Mesenteric fat pad (tissue), 1 donor: Measurements from ENCODE around the gene FNTB. TPM values are rescaled to one million over a fixed set of nuclear protein-coding genes. Genes with fewer than 3 reads are reported as not detected.

Experiments
- DNase-seq: peaks from one replicate; pipeline ENCODE4 v3.0.0-alpha.2; 2020; ENCODE audit warnings: low spot score
- total RNA-seq: library from RNA; stranded (reverse); fragmentation: NEBNext Ultra II Directional; extraction: Animal tissue kit (Norgen Biotek cat#: 25700); gene quantifications from one replicate; pipeline ENCODE4 v1.2.1, GENCODE V29; 2021
- donor health status: DM: yes; HTN: yes; CAD: no.

The FNTB gene
- total RNA-seq, 1 donor from 2014 or later = 16.1 TPM

- no peak for DNase-seq
Observed at GRCh38 chr14:64974563-64974962, 12.1 kb upstream of the FNTB start.

GRCh38 chr14:64979336-64980074 is 7.2 kb upstream of the FNTB start:
- DNase-seq = no peak

DNA sequence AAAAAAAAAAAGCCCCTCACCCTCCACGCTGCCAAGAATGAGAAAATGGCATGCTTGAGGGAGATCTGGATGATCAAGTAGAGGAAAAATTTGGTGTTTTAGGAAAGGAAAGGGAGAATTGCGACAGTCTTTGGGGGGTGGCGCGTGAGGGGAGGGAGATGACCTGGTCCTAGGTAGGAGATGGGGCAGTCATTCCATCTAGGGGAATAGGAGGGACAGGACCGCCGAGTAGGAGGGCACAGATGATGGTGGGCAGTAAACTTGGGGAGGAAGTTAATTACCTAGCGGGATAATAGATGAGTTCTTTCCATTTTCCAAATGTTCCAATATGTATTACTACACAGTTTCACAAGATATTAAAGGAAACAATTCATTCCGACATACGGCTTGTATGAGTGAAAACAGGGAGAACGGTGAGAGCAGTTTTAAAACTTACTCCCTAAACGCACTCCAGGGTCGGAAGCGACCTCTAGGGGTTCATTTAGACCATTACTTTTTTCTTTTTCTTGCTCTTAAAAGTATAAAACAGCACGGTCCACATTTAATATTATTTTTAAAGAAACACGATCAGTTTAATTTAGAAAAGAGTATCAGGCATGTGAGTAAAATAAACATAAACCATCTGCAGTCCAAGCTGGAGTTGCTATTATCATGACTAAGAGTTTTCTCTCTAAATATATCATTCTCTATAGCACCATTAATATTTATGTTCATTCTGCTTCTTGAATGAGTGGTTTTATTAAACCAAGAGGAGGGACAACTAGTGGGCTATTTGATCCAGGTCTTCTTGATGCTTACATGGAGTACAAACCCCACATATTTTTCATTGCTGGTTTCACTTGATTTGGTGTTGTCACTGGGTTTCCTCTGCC is 3.0 kb upstream of the FNTB start:
- DNase-seq = no peak

DNA sequence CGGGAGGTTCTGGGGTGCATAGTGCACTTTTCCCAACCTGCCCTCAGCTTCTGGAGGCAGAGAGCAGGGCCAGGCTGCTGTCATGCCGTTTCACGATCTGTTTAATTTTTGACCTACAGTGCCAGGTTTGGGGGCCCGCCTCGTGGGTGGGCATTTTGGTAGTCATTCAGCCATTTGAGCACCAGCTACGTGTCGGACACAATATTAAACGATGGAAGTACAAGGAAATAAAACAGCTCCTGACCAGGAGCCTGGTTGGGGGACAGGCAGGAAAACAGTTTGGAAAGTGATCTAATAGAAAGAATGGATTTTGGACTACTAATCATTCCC is 708 bp downstream of the FNTB start:
- no peak for DNase-seq

GRCh38 chr14:64990296-64990695 is 3.6 kb downstream of the FNTB start:
- DNase-seq = no peak

GRCh38 chr14:64990939-64991338 is 4.2 kb downstream of the FNTB start:
- DNase-seq = no peak

GRCh38 chr14:64992328-64992885 is 5.7 kb downstream of the FNTB start:
- DNase-seq = no peak

DNA sequence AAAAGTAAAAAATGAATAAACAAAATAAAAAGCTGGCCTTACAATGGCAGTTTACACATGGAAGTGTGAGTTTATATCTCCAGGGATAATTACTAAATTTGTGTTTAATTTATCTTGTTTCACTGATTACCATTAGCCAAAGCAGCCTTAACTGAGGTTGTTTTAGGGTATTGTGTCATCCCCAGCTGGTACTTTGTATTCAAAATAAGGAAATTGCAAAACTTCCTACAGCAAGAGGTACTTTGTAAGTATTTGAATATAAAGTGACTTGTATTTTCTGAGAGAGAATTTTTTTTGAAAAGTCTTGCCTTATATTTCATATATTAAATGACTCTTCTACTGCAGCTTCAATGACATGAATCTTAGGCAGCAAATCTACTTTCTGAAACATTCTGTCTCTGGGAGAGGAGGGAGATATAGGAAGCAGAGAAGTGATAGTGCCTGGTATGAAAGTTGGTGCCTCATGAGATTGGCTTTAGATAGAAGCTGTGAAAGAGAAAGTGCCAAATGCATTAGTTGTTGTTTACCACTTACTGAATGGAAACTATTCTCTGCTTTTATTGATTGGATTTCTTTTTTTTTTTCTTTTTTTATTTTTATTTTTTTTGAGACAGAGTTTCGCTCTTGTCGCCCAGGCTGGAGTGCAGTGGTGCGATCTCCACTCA is 6.7 kb downstream of the FNTB start:
- DNase-seq = no peak

DNA sequence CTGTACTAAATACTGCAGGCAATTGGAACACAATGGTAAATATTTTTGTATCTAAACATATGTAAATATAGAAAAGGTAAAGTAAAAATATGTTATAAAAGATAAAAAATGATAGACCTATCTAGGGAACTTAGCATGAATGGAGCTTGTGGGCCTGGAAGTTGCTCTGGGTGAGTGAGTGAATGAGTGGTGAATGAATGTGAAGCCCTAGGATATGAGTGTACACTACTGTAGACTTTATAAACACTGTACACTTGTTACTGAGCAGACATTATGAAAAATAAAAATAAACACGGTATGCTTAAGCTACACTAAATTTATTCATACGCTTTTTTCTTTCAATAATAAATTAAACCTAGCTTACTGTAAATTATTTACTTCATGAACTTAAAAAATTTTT is 7.8 kb downstream of the FNTB start:
- DNase-seq = no peak

DNA sequence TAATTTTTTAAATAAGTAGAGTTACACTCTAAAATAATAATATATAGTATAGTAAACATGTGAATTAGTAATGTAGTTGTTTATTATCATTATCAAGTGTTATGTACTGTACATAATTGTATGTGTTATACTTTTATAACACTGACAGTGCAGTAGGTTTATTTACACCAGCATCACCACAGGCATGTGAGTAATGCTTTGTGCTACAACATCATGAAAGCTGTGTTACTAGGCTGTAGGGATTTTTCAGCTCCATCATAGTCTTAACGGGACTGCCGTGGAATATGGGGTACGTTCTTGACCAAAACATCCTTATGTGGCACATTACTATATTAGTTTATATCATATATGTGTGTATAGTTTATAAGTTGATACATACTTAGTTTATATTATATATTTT is 8.6 kb downstream of the FNTB start:
- no peak for DNase-seq

DNA sequence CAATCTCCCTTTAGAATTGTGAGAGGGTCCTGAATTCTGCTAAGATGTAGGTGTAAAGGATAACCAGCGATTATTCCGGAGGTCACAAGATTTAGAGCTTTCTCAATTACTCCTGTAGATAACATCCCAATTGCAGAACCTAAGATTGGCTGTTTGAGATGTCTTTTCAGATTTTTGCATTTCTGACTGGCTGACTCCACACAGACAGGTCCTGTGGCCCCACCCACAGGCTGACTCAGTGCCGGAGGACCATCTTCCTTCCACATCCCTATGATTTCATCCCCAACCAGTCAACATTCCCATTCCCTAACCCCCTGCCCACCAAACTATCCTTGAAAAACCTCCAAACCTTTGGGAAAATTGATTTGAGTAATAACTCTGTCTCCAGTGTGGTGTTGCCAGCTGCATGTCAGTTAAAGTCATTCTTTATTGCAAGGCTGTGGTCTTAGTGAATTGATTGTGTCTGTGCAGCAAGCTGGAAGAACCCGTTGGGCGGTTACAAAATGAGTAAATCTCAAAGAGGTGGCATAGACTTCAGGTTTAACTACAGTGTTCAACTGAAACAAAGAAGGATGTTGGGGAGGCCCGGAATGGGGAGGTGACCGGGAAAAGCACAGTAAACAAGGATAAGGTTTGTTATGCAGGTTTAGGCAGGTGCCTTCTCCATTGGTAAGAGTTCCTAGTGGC is 10.6 kb downstream of the FNTB start:
- DNase-seq = no peak

DNA sequence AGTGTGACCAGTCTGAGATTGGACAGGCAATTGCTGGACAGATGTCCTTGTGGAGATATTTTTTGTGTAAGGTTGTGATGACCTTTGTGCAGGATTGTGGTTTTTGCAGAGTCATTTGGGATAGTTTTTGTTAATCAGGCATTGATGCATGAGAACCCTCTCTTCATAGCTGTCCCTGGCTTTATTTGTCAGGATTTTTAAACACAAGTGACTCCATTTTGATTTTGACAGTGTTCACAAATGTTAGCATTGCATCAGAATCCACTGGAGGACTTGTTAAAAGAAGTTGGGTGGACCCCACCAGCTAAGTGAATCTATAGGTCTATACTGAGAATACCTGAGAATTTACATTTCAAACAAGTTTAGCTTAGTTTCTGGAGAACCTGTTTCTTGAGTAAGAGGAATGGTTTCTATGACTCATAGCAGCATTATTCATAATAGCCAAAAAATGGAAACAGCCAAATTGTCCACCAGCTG is 11.8 kb downstream of the FNTB start:
- DNase-seq = no peak

DNA sequence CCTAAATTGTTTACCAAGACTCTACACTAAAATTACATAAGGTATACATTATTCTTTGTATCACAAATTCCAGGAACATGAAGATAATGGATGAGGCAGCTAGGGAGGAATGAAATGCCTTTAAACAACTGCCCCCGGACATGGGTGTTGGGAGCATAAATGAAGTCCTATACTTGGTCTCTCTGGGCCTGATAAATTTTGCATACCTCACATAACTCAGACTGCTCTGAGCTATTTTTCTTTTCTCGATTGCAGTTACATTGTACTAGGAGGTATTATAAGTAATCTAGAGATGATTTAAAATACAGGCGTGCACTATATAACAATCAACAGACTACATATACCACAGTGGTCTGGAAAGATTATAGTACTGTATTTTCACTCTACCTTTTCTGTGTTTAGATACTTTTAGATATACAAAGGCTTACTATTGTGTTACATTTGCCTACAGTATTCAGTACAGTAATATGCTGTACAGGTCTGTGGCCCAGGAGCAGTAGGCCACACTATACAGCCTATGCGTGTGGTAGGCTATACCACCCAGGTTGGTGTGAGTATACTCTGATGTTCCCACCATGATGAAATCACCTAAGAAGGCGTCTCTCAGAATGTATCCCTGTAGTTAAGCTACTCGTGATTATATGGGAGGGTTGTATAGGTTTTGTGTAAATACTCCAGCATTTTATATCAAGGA is 14.3 kb downstream of the FNTB start:
- DNase-seq = no peak

- DNase-seq = no peak
Observed at GRCh38 chr14:65001723-65002122, 15.0 kb downstream of the FNTB start.

DNA sequence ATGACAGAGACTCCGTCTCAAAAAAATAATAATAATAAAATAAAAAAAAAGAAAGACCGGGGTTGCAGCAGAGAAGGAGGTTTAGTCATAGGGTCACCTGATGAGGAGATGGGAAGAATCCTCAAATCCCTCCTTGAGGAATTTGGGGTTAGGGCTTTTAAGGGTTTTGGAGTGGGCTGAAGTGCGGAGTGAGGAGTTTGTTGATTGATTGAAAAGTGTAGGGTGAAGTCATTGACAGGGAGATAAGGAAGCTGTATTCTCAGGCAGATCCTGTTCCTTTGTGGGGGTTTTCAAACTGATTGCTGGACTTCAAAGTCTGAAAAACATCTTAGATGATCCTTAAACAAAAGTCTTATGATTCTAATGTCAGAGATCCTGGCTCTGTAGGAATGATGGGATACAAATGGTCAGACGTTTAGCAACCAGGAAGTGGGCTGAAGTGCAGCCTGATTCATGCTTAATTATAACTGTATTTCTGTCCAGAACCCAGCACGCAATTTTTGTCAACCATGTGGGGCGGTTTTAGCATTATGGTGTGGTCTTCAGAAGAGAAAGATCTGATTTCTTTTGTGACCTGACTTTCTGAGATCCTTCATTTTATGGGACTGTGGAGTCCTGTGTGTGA is 16.0 kb downstream of the FNTB start:
- no peak for DNase-seq

DNA sequence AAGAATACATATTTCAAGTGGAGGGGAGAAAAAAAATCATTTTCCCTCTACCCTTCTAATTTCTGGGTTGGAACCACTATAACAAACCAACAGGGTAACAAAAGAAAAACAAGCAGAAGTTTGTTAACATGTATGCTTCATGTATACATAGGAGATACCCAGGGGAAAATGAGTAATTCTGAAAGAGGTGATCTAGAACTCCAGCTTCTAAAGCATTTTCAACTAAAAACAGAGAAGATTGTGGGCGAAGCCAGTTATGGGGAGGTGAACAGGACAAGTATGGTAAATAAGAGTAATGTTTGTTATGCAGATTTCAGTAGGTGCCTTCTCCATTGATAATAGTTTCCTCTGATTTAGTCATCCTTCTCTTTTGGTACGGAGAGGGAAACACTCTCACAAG is 16.7 kb downstream of the FNTB start:
- DNase-seq = no peak

- no peak for DNase-seq
Observed at GRCh38 chr14:65006261-65006721, 19.6 kb downstream of the FNTB start.

GRCh38 chr14:65007202-65007601 is 20.5 kb downstream of the FNTB start:
- DNase-seq = no peak

DNA sequence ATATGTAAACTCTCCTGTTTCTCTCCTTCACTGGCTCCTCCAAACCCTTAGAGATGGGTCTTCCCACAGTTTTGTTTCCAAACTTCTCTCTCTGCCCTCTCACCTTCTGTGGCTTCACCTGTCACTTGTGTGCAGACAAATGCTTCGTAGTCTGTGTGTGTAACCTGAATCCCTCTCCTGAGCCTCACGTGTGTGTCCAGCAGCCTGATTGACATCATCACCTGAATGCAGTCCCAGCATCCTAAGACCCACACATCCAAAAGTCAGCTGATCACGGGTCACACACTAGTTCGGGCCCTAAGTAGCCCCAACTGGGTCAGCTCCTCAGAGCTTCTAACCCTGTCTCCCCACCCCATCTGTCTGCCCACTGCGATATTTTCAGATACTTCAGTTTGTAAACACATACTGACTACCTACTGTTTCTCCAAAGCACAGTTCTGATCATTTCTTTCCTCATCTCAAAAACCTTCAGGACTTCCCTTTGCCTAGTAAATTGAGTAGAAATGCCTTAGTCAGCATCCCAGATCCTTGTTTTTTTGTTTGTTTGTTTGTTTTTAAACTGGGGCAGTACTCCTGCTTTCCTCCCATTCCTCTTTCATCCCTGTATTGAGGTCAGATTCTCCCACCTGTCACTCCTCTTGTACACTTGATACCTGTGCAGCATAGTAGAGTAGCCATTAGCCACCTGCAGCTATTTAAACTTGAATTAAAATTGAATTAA is 23.7 kb downstream of the FNTB start:
- no peak for DNase-seq
